Kidney (tissue), 14 donors: Measurements from ENCODE around the gene EQTN. TPM values are rescaled to one million over a fixed set of nuclear protein-coding genes. Genes with fewer than 3 reads are reported as not detected.

Experiments
- DNase-seq, 5 donors: peaks; one replicate each; pipeline ENCODE4 v3.0.0-alpha.2; 2013 to 2020
- FAIRE-seq: peaks from 2 replicates; lab custom pipeline; 2012; peaks lifted over from hg19 to GRCh38; lab: Jason Lieb, UNC
- H3K27ac ChIP-seq, 2 donors: one replicate each; pipeline ENCODE4 v1.7.0; 2013; ENCODE audit warnings: low read depth in 2 of 2, low read length in 2 of 2, inconsistent platforms in 1 of 2
- H3K27me3 ChIP-seq: one replicate; pipeline ENCODE4 v1.7.1; 2013; ENCODE audit warnings: low read length, inconsistent platforms; ENCODE audit not compliant: control insufficient read depth, insufficient read depth
- H3K36me3 ChIP-seq, 3 donors: one replicate each; pipeline versions ENCODE4 v1.7.0 to v1.7.1; 2013; ENCODE audit warnings: low read length in 3 of 3, control low read depth in 1 of 3, inconsistent platforms in 1 of 3; ENCODE audit not compliant: insufficient read depth in 3 of 3, control insufficient read depth in 2 of 3
- H3K4me1 ChIP-seq, 3 donors: one replicate each; pipeline versions ENCODE4 v1.7.0 to v1.7.1; 2013; ENCODE audit warnings: low read length in 3 of 3, inconsistent platforms in 1 of 3, low read depth in 1 of 3; ENCODE audit not compliant: control insufficient read depth in 2 of 3, insufficient read depth in 2 of 3
- H3K4me3 ChIP-seq, 3 donors: one replicate each; pipeline versions ENCODE4 v1.7.0 to v1.8.1; 2013; ENCODE audit warnings: low read length in 3 of 3, control low read depth in 1 of 3, inconsistent platforms in 1 of 3
- H3K9ac ChIP-seq, 3 donors: one replicate each; pipeline versions ENCODE4 v1.7.0 to v1.7.1; 2013; ENCODE audit warnings: low read length in 3 of 3, control low read depth in 1 of 3, inconsistent platforms in 1 of 3
- H3K9me3 ChIP-seq, 3 donors: one replicate each; pipeline versions ENCODE4 v1.7.0 to v1.7.1; 2013; ENCODE audit warnings: low read length in 3 of 3, control low read depth in 1 of 3, inconsistent platforms in 1 of 3; ENCODE audit not compliant: control insufficient read depth in 2 of 3, insufficient read depth in 1 of 3
- intact Hi-C: fragments of 100-400 bp; cut with DNase I; formaldehyde crosslinking; loops from one replicate; pipeline ENCODE4 v1.11.1; 2022
- polyA plus RNA-seq: library from polyadenylated mRNA; stranded (reverse); fragments of 350-450 nt; fragmentation: Illumina TruSeq; extraction: RNeasy Lipid Tissue Mini Kit (QIAGEN cat#74804); gene quantifications from one replicate; pipeline ENCODE4 v1.2.3, GENCODE V29; 2014; ENCODE audit warnings: low read depth, low replicate concordance; ENCODE audit not compliant: insufficient read depth
- total RNA-seq: library from RNA; stranded (reverse); fragmentation: NEBNext Ultra II Directional; extraction: Animal tissue kit (Norgen Biotek cat#: 25700); gene quantifications from one replicate; pipeline ENCODE4 v1.2.1, GENCODE V29; 2021
- TF ChIP-seq, protein P1 (sequence below): IDR thresholded peaks from 3 replicates; pipeline ENCODE4 v1.5.1; 2012; ENCODE audit warnings: mild to moderate bottlenecking, moderate library complexity, borderline replicate concordance; ENCODE audit not compliant: insufficient read depth; ENCODE audit errors: extremely low read depth
- donor health status: control.
- donor health status: control.
- donor health status: control.
- donor health status: control.
- donor health status: control.
- donor health status: DM: yes; HTN: yes; CAD: no.
- donor health status: Normal renal cell carcinoma (clear cell type).

Gene EQTN
- total and polyA plus RNA-seq, 2 donors from 2014 or later: 1.4 TPM; not detected in 1

DNA sequence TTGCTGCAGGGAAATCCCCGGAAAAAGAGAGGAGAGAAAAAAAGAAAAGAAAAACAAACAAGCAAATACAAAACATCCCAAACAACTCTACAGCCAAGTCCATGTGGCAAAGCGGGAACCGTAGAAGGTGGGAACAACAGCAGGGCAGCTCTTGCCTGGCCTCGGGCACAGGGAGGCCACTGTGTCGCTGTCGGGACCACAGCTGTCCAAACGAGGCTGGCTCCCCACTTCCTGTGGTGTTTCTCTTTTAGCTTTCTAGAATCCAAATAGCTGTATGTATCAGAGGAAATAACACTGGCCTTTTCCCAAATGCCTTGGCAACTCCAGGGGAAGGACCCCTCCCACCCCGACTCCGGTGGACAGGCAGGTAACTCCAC lies 41.6 kb upstream of the EQTN start:
- Histone ChIP-seq H3K4me1 (peaks cover 7 to 28% (median 17%) of the 10 kb centered on the region in 3 donors), H3K36me3 (no peaks in the 10 kb centered on the region), H3K27ac (peak overlapping the region in 1 of 2 donors; percentile 29), H3K4me3 (no peak overlapping the region), H3K27me3 (no peaks in the 10 kb centered on the region), H3K9ac (peak overlapping the region in 1 of 3 donors; percentile 29), H3K9me3 (no peaks in the 10 kb centered on the region)
- intact Hi-C loops: loop anchor here (10.0 kb wide), 1 partner anchor 186 kb away; the partner anchor contains the start of genes IFNK and MOB3B
- TF ChIP-seq, protein P1, sequence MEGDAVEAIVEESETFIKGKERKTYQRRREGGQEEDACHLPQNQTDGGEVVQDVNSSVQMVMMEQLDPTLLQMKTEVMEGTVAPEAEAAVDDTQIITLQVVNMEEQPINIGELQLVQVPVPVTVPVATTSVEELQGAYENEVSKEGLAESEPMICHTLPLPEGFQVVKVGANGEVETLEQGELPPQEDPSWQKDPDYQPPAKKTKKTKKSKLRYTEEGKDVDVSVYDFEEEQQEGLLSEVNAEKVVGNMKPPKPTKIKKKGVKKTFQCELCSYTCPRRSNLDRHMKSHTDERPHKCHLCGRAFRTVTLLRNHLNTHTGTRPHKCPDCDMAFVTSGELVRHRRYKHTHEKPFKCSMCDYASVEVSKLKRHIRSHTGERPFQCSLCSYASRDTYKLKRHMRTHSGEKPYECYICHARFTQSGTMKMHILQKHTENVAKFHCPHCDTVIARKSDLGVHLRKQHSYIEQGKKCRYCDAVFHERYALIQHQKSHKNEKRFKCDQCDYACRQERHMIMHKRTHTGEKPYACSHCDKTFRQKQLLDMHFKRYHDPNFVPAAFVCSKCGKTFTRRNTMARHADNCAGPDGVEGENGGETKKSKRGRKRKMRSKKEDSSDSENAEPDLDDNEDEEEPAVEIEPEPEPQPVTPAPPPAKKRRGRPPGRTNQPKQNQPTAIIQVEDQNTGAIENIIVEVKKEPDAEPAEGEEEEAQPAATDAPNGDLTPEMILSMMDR: no peak
- DNase-seq (no peak), FAIRE-seq (no peak)

DNA sequence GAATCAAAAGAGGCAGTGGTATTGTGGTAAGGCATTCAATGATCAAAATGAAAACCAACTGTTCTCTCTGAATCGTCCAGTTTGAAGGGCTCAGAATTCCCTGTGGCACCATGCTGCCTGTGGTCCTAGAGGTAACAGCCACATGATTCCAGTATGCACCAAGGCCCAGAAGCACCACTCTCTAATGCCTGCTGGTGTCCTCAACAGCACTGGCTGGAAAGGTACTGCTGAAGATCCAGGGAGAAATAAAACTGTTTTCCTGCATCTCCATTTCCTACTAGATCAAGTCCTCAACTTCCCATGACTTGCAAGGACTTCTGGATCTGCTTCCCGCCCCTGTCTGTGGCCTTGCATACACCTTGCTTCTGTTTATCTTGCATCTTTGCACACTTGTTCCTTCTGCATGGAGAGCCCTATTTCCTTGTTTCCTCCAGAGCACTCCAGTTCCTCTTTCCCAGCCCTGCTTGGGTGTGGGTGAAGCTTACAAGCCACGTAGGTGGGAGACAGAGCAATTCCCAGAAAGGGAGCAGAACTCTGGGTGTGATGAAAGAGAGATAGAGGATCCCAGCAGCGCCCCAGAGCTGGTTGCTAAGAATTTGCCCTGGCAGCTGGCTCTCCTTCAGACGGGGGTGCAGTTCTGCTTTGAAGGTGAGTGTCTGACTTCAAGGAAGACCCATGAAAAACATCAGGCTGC lies 41.0 kb upstream of the EQTN start:
- peaks cover 7 to 28% (median 17%) of the 10 kb centered on the region in 3 donors for H3K4me1 ChIP-seq
- DNase-seq (no peak), FAIRE-seq (no peak)
- intact Hi-C loops: loop anchor here (10.0 kb wide), 1 partner anchor 187 kb away; the partner anchor contains the start of genes IFNK and MOB3B
- no peak overlapping the region for H3K4me3 ChIP-seq
- TF ChIP-seq, protein P1: no peak
- H3K36me3 ChIP-seq: no peaks in the 10 kb centered on the region
- H3K9ac ChIP-seq: peak overlapping the region in 1 of 3 donors; percentile 29
- H3K9me3 ChIP-seq: no peaks in the 10 kb centered on the region
- no peaks in the 10 kb centered on the region for H3K27me3 ChIP-seq
- peak overlapping the region in 1 of 2 donors; percentile 29 for H3K27ac ChIP-seq

DNA sequence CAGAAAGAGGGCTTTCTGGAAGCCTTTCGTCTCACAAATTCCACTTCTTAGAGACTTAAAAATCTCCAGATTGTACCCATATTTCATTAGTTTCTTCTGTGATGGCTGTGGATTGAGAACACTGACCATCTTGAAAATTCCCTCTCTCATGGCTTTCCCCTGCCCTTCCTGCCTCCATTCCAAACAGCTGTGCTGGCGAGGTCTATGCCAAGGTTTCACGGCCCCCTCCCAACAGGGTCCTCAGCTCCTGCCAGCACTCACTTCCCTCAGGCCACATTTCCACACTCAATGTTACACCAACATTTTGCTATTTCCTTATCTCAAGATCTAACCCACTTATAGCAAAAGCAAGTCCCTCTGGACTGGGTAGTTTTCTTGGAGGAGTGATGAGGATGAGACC lies 40.3 kb upstream of the EQTN start:
- TF ChIP-seq, protein P1: no peak
- intact Hi-C loops: loop anchor here (10.0 kb wide), 1 partner anchor 188 kb away; the partner anchor contains the start of genes IFNK and MOB3B
- Histone ChIP-seq H3K27ac (no peak overlapping the region), H3K9me3 (no peaks in the 10 kb centered on the region), H3K36me3 (no peaks in the 10 kb centered on the region), H3K9ac (no peak overlapping the region), H3K4me1 (peaks cover 7 to 28% (median 17%) of the 10 kb centered on the region in 3 donors), H3K27me3 (no peaks in the 10 kb centered on the region), H3K4me3 (no peak overlapping the region)
- no peak for DNase-seq
- no peak for FAIRE-seq
